Activated CD8-positive, alpha-beta T cell treated with anti-CD3 and anti-CD28 coated beads, Interleukin-2, amount 10 ng/mL, durations not matched to agents 7 days and 5 days (primary cell): ENCODE results near the gene RPL38. TPM values are rescaled to one million over a fixed set of nuclear protein-coding genes. Genes with fewer than 3 reads are reported as not detected.
A peak's percentile ranks its signal among the peaks of the same experiment; 100 is the strongest.

Experiments used
- ATAC-seq: fragments of 150-1000 bp; cut with Tn5 transposase; one replicate; pipeline ENCODE4 v1.10.0; 2021; ENCODE audit warnings: moderate library complexity
- CTCF ChIA-PET: fragments of 350-600 bp; sonication (Branson Sonifier 250); formaldehyde crosslinking; loops from one replicate; lab custom pipeline; 2021; ENCODE audit warnings: antibody characterized with exemption; lab: Charles Lee
- POLR2A ChIA-PET: fragments of 350-600 bp; sonication (Branson Sonifier 250); formaldehyde crosslinking; loops from one replicate; lab custom pipeline; 2021; ENCODE audit warnings: antibody characterized with exemption; lab: Charles Lee
- DNase-seq: peaks from one replicate; pipeline ENCODE4 v3.0.0-alpha.2; 2020
- H3K27ac Mint-ChIP-seq: one replicate; pipeline ENCODE4 v1.8.0; 2021; ENCODE audit warnings: mild to moderate bottlenecking, mixed read lengths
- H3K27me3 Mint-ChIP-seq: one replicate; pipeline ENCODE4 v1.8.0; 2021; ENCODE audit warnings: low read depth, mixed read lengths
- H3K36me3 Mint-ChIP-seq: one replicate; pipeline ENCODE4 v1.8.0; 2021; ENCODE audit warnings: low read depth, mixed read lengths
- H3K4me1 Mint-ChIP-seq: one replicate; pipeline ENCODE4 v1.8.0; 2021; ENCODE audit warnings: low read depth, mixed read lengths
- H3K4me3 Mint-ChIP-seq: one replicate; pipeline ENCODE4 v1.8.0; 2021; ENCODE audit warnings: mild to moderate bottlenecking, mixed read lengths
- H3K9me3 Mint-ChIP-seq: one replicate; pipeline ENCODE4 v1.8.0; 2022; ENCODE audit warnings: mixed read lengths; ENCODE audit not compliant: insufficient read depth
- total RNA-seq, 2 experiments: library from RNA; stranded (reverse); gene quantifications; one replicate each; pipeline ENCODE4 v1.2.3, GENCODE V29; 2021

RPL38 gene
- total RNA-seq, 2 experiments from 2014 or later = 959 to 1,020 TPM

DNA sequence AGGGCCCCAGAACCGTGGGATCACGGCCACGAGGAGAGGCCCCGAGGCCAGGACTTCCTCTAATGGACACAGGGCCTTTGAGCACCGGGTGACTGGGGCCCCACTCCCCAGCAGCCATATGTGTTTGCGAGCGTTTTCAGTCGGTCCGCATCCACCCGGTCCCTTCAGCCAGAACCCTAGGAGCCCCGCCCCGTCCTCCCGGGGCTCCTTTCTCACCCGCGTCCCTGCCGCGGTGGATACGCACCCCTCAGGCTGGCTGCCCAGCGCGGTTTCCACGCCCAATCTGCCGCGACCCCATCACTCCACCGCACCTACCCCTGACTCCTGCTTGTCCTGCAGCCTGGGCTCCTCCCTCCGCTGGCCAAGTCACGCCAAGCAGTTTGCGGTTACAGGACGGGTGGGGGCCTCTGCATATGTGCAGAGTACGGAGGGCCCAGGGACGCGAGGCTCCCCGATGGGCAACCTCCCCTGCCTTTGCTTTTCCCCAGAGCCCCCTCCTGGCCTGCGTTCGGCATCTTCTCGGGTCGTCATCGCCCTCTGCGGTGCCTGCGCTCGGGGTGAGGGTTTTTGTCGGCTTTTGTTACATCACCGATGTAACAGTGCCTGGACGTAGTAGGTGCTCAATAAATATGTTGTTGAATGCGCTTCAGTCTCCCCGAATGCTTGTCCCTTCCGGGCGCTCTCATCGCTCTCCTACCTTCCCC lies 8.9 kb downstream of the RPL38 start:
- Mint-ChIP-seq H3K4me3 (peak overlapping the region; percentile 77), H3K27ac (peak overlapping the region; percentile 58), H3K36me3 (peaks cover 31% of the 10 kb centered on the region), H3K9me3 (no peaks in the 10 kb centered on the region), H3K27me3 (no peaks in the 10 kb centered on the region), H3K4me1 (peaks cover 67% of the 10 kb centered on the region)
- peak; percentile 5 for ATAC-seq
- DNase-seq = no peak
- CTCF ChIA-PET = interaction anchor here (0.7 to 3.2 kb wide), 10 partner anchors 8 to 148 kb away, joined by 3 to 16 read pairs (median 4); partner anchors contain the start of gene RPL38
- POLR2A ChIA-PET = interaction anchor here (0.6 to 1.3 kb wide), 4 partner anchors 9 to 1463 kb away, joined by 3 to 6 read pairs (median 4); partner anchors contain the start of gene RPL38

DNA sequence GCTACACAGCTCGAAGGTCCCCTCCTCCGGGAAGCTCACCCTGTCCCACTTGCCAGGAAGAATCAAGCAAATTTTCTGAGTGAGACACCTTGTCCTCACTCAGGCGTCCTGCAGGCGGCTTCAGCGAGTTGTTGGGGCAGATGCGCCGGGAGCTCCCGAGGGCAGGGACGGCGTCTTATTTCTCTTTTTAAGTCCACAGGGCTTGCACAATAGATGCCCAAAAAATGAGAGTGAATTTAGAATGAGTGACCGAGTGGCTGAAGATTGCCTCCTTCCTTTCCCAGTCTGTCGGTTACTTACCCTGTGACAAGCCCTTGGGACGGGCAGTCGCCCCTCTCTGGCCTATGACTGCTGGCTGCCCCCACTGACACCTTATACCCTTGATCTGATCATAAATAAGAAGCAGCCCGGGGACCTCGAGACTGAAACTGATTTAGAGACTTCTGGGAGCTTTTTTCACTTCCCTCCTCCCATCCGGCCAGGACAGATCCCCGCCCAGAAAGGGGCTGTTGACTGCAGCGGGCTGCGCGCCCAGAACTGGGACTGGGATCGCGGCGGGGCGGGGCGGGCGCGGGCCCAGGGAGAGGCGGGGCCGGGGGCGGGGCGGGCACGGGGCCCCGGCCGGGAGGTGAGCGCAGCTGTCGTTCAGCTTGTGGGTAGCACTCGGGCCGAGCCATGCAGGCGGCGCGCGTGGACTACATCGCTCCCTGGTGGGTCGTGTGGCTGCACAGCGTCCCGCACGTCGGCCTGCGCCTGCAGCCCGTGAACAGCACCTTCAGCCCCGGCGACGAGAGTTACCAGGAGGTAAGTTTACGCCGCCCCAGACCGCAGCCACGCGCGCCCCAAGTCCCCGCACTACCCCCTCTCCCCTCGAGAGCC lies 9.7 kb downstream of the RPL38 start, which contains the start of gene TTYH2:
TSS of gene TTYH2 (plus strand) at position 659 of the 879 bp plus-strand sequence. CDS start at position 676, 17 bp downstream.
- H3K27me3 Mint-ChIP-seq = no peaks in the 10 kb centered on the region
- CTCF ChIA-PET = interaction anchor here (0.7 to 3.2 kb wide), 8 partner anchors 9 to 147 kb away, joined by 3 to 16 read pairs (median 4); partner anchors contain the start of gene RPL38
- H3K4me3 Mint-ChIP-seq = peak within 1 kb of the TSS; percentile 77
- ATAC-seq (peak; percentile 81), DNase-seq (peak; percentile 76)
- H3K36me3 Mint-ChIP-seq = peaks cover 24% of the 10 kb centered on the region
- POLR2A ChIA-PET = interaction anchor here (0.6 to 1.3 kb wide), 4 partner anchors 10 to 1462 kb away, joined by 3 to 6 read pairs (median 4); partner anchors contain the start of gene RPL38
- H3K27ac Mint-ChIP-seq = peak within 1 kb of the TSS; percentile 66
- no peaks in the 10 kb centered on the region for H3K9me3 Mint-ChIP-seq
- H3K4me1 Mint-ChIP-seq = peaks cover 62% of the 10 kb centered on the region

DNA sequence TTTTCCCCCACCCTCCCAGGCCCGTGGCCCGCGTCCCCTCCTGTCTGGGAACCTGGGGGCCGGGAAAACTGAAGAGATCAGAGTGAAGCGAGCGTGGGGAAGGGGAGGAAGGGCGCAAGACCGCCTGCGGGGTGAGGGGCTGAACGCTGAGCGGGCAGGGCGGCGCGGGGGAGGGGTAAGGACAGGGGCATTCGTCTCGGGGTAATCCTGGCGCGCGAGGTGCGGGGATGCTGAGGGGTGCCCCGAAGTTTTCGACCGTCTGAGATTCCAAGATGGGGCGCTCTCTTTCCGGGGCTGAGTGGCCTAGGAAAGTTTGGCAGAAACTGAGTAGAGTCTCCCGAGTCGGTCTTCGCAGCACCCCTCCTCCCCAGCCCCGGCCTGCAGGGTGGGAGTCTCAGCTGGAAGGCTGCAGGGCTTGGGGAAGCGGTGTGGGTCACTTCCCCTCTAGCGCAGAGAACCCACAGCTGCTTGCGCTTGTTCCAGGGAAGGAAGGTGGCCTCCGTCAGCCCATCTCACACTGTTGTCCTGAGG lies 10.4 kb downstream of the RPL38 start:
- ChIA-PET CTCF (interaction anchor here (0.8 to 1.4 kb wide), 4 partner anchors 10 to 146 kb away, joined by 3 to 4 read pairs (median 4); partner anchors contain the start of gene RPL38), POLR2A (interaction anchor here (1.3 kb wide), 1 partner anchor 82 kb away, joined by 3 read pairs; no protein-coding TSS in a partner anchor)
- H3K27ac Mint-ChIP-seq = peak overlapping the region; percentile 34
- peaks cover 58% of the 10 kb centered on the region for H3K4me1 Mint-ChIP-seq
- H3K4me3 Mint-ChIP-seq = peak overlapping the region; percentile 77
- no peak for ATAC-seq
- no peaks in the 10 kb centered on the region for H3K9me3 Mint-ChIP-seq
- no peak for DNase-seq
- H3K27me3 Mint-ChIP-seq = no peaks in the 10 kb centered on the region
- H3K36me3 Mint-ChIP-seq = peaks cover 20% of the 10 kb centered on the region

DNA sequence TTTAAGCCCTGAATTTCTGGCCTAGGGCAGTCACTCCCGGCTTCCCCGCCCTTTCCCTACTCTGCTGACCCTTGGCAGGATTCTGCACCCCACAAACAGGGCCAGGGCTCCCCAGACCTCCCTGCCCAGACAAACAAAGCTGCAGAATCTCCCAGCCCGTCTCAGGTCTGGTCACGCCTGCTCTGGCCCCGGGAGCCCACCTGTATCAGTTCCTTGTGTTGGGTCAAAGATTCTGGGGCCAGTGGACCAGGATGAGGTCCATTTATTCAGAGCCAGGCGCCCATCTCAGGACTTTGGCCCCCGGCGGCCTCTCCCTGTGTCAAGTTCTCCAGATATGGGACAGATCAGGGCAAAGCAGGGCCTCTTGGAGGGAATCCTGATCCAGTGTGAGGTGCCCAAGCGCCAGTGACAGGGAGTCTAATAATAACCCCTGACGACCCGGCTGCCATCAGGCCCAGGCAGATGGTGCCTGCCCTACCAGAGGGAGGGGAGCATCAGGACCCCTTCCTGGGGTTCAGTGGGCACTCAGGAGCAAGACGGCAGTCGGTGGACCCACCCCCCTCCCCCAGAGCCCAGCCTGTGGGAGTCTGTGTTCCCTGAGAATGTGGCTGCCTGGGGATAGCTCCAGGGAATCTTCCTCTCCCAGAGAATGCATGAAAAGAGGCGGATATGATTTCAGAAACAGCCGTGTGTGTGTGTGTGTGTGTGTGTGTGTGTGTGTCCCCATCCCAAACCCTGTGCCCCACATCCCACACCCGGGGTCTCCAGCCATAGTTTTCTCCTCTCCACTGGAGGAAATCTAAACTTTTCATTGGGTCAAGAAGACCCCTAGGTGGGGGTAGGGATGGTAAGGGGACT lies 11.2 kb downstream of the RPL38 start:
- POLR2A ChIA-PET = no interaction called here
- Mint-ChIP-seq H3K4me1 (peaks cover 51% of the 10 kb centered on the region), H3K27ac (peak overlapping the region; percentile 11), H3K4me3 (peak overlapping the region; percentile 77), H3K27me3 (no peaks in the 10 kb centered on the region), H3K9me3 (no peaks in the 10 kb centered on the region), H3K36me3 (peaks cover 14% of the 10 kb centered on the region)
- CTCF ChIA-PET = interaction anchor here (0.8 to 1.2 kb wide), 2 partner anchors 11 to 15 kb away, joined by 3 to 4 read pairs; partner anchors contain the start of gene RPL38
- ATAC-seq (no peak), DNase-seq (no peak)

DNA sequence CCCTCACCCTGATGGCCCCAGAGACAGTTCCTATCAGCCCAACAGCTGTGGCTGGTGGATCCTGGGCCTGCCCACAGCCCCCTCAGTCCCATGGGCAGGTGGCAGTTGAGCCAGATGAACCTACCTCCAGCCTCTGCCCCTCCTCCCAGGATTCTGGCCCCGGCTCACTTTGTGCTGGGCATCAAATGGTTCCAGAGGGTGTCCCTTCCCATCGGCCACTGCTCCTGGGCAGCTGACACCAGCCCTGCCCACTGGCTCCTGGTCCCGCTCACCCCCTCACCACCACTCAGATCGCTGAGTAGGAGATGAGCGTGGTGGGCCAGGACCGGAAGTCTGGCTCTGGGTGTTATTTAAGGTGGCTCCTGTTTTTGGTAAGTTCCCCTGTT lies 11.9 kb downstream of the RPL38 start:
- peaks cover 46% of the 10 kb centered on the region for H3K4me1 Mint-ChIP-seq
- H3K4me3 Mint-ChIP-seq = no peak overlapping the region
- POLR2A ChIA-PET = no interaction called here
- no peaks in the 10 kb centered on the region for H3K9me3 Mint-ChIP-seq
- CTCF ChIA-PET = no interaction called here
- peaks cover 7% of the 10 kb centered on the region for H3K36me3 Mint-ChIP-seq
- no peak for ATAC-seq
- H3K27me3 Mint-ChIP-seq = no peaks in the 10 kb centered on the region
- no peak overlapping the region for H3K27ac Mint-ChIP-seq
- DNase-seq = no peak

DNA sequence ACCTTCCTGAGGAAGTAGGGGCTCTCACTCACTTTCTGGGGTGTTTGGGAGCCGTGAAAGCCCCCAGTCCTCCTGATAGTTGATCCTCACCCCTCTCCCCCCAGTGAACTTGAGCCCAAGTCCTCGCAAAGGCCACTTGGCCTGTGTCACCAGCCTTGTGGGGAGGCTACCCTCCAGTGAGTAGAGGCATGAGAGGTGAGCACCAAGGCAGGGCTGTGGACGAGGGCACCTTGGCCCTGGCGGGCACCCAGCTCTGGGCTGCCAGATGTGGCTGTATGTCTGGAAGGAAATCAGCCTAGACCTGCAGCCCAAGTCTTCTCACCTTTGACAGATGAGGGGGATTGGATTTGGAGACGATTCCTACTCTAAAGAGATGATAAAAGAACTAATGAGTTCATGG lies 13.0 kb downstream of the RPL38 start:
- H3K36me3 Mint-ChIP-seq = peaks cover 3% of the 10 kb centered on the region

DNA sequence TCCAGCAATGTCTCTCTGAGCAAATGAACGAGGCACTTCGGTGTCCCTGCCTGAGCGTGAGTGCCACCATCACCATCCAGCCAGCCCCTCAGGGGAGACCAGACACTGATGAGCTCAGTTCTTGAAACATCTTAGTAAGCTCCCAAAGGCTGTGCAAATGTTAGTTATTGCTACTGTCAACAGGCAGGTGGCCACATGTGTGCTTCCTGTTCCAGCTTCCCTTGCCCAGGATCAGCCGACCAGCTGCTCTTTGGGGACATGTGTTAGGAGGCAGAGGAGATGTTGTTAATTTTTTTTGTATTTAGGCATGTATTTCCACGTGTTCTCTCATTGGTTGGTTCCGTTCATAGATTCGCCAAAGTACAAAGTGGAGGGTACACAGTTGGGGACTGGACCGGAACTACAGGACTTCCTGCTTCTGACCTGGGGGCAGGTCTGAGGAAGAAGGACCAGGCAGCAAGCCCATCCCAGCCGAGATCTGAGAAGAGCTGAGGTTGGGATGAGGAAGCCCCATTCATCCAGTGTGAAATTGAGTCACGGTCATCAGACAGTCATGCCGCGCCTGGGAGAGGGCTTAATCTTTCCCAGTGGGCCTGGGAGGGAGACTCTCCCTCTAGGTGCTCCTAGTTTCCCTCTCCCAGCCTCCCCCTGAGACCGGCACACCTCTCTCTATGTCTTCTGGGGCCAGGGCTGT lies 13.7 kb downstream of the RPL38 start:
- peaks cover 35% of the 10 kb centered on the region for H3K4me1 Mint-ChIP-seq
- H3K36me3 Mint-ChIP-seq = no peaks in the 10 kb centered on the region
- H3K27ac Mint-ChIP-seq = no peak overlapping the region
- no peaks in the 10 kb centered on the region for H3K9me3 Mint-ChIP-seq
- ChIA-PET POLR2A (no interaction called here), CTCF (interaction anchor here (1.4 to 1.6 kb wide), 2 partner anchors 17 to 79 kb away, joined by 3 to 5 read pairs; no protein-coding TSS in a partner anchor)
- no peaks in the 10 kb centered on the region for H3K27me3 Mint-ChIP-seq
- ATAC-seq = no peak
- H3K4me3 Mint-ChIP-seq = no peak overlapping the region
- no peak for DNase-seq

More for the DNA sequence above, 13.0 kb downstream of the RPL38 start:
- no peaks in the 10 kb centered on the region for H3K27me3 Mint-ChIP-seq
- no peaks in the 10 kb centered on the region for H3K9me3 Mint-ChIP-seq
- no peak overlapping the region for H3K4me3 Mint-ChIP-seq
- DNase-seq = no peak
- ChIA-PET POLR2A (no interaction called here), CTCF (interaction anchor here (1.4 to 1.6 kb wide), 2 partner anchors 17 to 80 kb away, joined by 3 to 5 read pairs; no protein-coding TSS in a partner anchor)
- no peak overlapping the region for H3K27ac Mint-ChIP-seq
- ATAC-seq = no peak
- peaks cover 41% of the 10 kb centered on the region for H3K4me1 Mint-ChIP-seq

DNA sequence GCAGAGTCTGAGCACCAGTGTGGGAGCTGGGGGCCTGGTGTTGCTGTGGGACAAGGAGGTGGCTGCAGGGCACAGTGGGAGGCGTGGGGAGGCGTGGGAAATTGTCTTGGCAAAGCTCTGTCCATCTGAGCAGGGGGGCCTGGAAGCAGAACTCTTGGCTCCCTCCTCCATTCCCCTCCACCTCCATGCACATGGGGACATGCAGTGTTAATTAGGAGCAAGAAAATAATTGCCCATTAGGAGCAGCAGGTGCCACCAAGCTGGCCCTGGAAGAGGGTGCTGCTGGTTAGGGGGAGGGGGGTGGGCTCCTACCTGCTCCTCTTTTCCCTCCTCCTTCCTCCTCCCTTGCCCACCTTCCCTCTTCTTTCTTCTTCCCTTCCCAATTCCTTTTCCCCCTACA lies 14.4 kb downstream of the RPL38 start:
- POLR2A ChIA-PET = interaction anchor here (0.6 kb wide), 1 partner anchor 15 kb away, joined by 3 read pairs; the partner anchor contains the start of gene RPL38
- Mint-ChIP-seq H3K9me3 (no peaks in the 10 kb centered on the region), H3K4me1 (peaks cover 27% of the 10 kb centered on the region), H3K27ac (no peak overlapping the region), H3K27me3 (no peaks in the 10 kb centered on the region), H3K36me3 (no peaks in the 10 kb centered on the region), H3K4me3 (no peak overlapping the region)
- DNase-seq (no peak), ATAC-seq (no peak)
- CTCF ChIA-PET = interaction anchor here (1.4 kb wide), 1 partner anchor 18 kb away, joined by 5 read pairs; no protein-coding TSS in a partner anchor

DNA sequence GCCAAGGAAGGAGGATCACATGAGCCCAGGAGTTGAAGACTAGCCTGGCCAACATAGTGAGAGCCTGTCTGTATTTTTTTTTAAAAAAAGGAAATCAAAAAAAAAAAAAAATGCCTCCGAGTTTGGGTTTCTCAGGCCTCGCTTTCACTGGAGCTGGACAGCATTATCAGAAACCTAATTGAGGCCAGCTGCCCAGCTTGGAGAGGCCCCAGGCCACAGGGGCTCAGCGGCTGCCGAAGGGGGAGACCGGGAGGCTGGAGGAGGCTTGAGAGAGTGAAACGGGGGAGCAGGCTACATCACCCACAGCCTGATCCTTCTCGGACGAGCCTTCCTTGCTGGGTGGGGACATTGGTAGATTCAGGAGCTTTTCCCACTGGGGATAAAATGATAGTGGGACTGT lies 15.0 kb downstream of the RPL38 start:
- H3K4me1 Mint-ChIP-seq = peaks cover 24% of the 10 kb centered on the region
- ChIA-PET POLR2A (interaction anchor here (0.6 kb wide), 2 partner anchors 15 to 231 kb away, joined by 3 read pairs; partner anchors contain the start of gene RPL38), CTCF (no interaction called here)
- H3K36me3 Mint-ChIP-seq = no peaks in the 10 kb centered on the region
- no peak overlapping the region for H3K27ac Mint-ChIP-seq
- H3K4me3 Mint-ChIP-seq = no peak overlapping the region
- no peak for ATAC-seq
- DNase-seq = no peak
- no peaks in the 10 kb centered on the region for H3K9me3 Mint-ChIP-seq
- H3K27me3 Mint-ChIP-seq = no peaks in the 10 kb centered on the region

DNA sequence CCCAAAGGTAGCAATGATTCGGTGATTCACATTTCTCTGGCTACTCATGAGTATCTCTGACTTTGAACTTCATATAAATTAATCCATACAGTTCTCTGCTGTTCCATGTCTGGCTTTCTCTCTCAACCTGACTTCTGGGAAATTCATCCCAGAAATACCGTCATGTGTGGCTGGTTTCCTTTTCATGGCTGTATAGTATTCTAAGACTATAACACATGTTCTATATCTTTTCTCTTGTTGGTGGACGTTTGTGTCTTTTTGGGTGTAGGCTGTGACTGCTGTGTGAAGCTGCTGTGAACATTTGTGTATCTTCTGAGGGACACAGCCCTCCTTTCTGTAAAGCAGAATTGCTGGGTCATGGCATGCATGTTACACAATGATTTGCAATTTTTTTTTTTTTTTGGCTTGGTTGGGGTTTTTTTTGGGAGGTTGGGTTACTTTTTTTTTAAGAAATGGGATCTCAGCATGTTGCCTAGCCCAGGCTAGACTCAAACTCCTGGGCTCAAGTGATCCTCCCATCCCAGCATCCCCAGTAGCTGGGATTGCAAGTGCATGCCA lies 16.2 kb downstream of the RPL38 start:
- H3K4me1 Mint-ChIP-seq = peaks cover 16% of the 10 kb centered on the region
- CTCF ChIA-PET = no interaction called here

More for the DNA sequence above, 16.2 kb downstream of the RPL38 start:
- ATAC-seq = no peak
- Mint-ChIP-seq H3K9me3 (no peaks in the 10 kb centered on the region), H3K27me3 (no peaks in the 10 kb centered on the region), H3K27ac (no peak overlapping the region), H3K4me3 (no peak overlapping the region), H3K36me3 (no peaks in the 10 kb centered on the region)
- POLR2A ChIA-PET = no interaction called here
- DNase-seq = no peak
